Activated CD8-positive, alpha-beta memory T cell treated with anti-CD3 and anti-CD28 coated beads, Interleukin-2, amount 50 U/mL, for 48 hours (primary cell): ENCODE measurements around the gene ATP2B3.

ENCODE experiments used
- DNase-seq: peaks from one replicate; pipeline ENCODE4 v3.0.0-alpha.2; 2020

ATP2B3 gene

GRCh38 chrX:153511784-153512500, 5.5 kb upstream of the ATP2B3 start:
- DNase-seq: no peak

GRCh38 chrX:153512501-153512893, 4.9 kb upstream of the ATP2B3 start:
- no peak for DNase-seq

- no peak for DNase-seq
Measured at GRCh38 chrX:153513265-153513664, 4.2 kb upstream of the ATP2B3 start.

GRCh38 chrX:153514259-153514658, 3.2 kb upstream of the ATP2B3 start:
- no peak for DNase-seq

- DNase-seq: no peak
Measured at GRCh38 chrX:153515435-153515834, 2.0 kb upstream of the ATP2B3 start.

- no peak for DNase-seq
Measured at GRCh38 chrX:153516073-153516472, 1.4 kb upstream of the ATP2B3 start.

- no peak for DNase-seq
Measured at GRCh38 chrX:153517946-153518834, 748 bp downstream of the ATP2B3 start.

GRCh38 chrX:153519569-153520286, 2.3 kb downstream of the ATP2B3 start:
- DNase-seq: no peak

GRCh38 chrX:153520287-153520917, 3.0 kb downstream of the ATP2B3 start:
- no peak for DNase-seq

- no peak for DNase-seq
Measured at GRCh38 chrX:153521034-153521433, 3.6 kb downstream of the ATP2B3 start.

GRCh38 chrX:153522259-153522658, 4.8 kb downstream of the ATP2B3 start:
- no peak for DNase-seq

- no peak for DNase-seq
Measured at GRCh38 chrX:153523269-153523668, 5.8 kb downstream of the ATP2B3 start.

- no peak for DNase-seq
Measured at GRCh38 chrX:153524234-153524633, 6.8 kb downstream of the ATP2B3 start.

GRCh38 chrX:153525451-153525850, 8.0 kb downstream of the ATP2B3 start:
- no peak for DNase-seq

GRCh38 chrX:153526042-153526441, 8.6 kb downstream of the ATP2B3 start:
- DNase-seq: no peak

- DNase-seq: no peak
Measured at GRCh38 chrX:153526801-153527200, 9.4 kb downstream of the ATP2B3 start.

- DNase-seq: no peak
Measured at GRCh38 chrX:153527208-153527607, 9.8 kb downstream of the ATP2B3 start.

GRCh38 chrX:153530411-153531129, 13.1 kb downstream of the ATP2B3 start:
- DNase-seq: no peak

- DNase-seq: no peak
Measured at GRCh38 chrX:153533091-153533490, 15.6 kb downstream of the ATP2B3 start.

- DNase-seq: no peak
Measured at GRCh38 chrX:153537080-153537479, 19.6 kb downstream of the ATP2B3 start.

- no peak for DNase-seq
Measured at GRCh38 chrX:153537526-153538295, 20.3 kb downstream of the ATP2B3 start.

GRCh38 chrX:153538424-153538823, 21.0 kb downstream of the ATP2B3 start:
- DNase-seq: no peak
